ENCODE measurements around the gene SPCS1. TPM values are rescaled to one million over a fixed set of nuclear protein-coding genes. Genes with fewer than 3 reads are reported as not detected.

Gene SPCS1
- total RNA-seq, 2 experiments from 2014 or later, result 96.1 to 105 TPM

DNA sequence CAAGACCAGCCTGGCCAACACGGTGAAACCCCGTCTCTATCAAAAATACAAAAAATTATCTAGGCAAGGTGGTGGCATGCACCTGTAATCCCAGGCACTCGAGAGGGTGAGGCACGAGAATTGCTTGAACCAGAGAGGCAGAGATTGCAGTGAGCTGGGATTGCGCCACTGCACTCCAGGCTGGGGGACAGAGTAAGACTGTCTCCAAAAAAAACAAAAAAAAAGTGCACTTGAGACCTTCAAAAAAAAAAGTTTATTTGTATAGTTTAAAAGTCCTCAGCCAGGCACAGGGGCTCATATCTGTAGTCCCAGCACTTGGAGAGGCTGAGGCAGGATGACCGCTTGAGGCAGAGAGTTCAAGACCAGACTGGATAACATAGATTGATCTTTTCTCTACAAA, 22.3 kb upstream of the SPCS1 start:
- Mint-ChIP-seq H3K9me3 (ENCODE audit: insufficient read depth) (no peaks in the 10 kb centered on the region), H3K27ac (no peak overlapping the region), H3K27me3 (ENCODE audit: low read depth) (no peaks in the 10 kb centered on the region), H3K4me3 (peak overlapping the region; percentile 25), H3K4me1 (ENCODE audit: low read depth) (peaks cover 50% of the 10 kb centered on the region), H3K36me3 (ENCODE audit: low read depth) (peaks cover 60% of the 10 kb centered on the region)
- ChIA-PET POLR2A (interaction anchor here (3.6 kb wide), 1 partner anchor 23 kb away, joined by 25 read pairs; the partner anchor contains the start of genes GLT8D1 and SPCS1), CTCF (no interaction called here)
- ATAC-seq (no peak), DNase-seq (no peak)

DNA sequence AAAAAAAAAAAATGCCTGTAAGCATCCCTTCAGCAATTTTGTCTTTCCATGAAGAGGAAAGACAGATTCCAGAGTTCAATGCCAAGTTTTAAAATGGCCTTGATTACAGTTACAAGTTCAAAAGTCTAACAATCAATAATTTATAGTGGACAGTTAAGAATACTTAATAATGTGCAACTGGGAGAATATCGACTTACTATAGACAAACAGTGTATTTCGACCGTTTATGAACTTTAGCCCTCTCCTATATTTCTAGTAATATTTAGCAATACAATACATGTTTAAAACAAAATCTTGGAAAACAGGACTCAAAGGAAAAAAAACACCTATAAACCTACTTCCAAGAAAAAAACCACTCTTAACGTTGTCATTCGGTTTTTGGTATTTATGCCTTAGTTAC, 21.7 kb upstream of the SPCS1 start:
- CTCF ChIA-PET, result interaction anchor here (1.1 kb wide), 1 partner anchor 18 kb away, joined by 3 read pairs; no protein-coding TSS in a partner anchor
- Mint-ChIP-seq H3K27me3 (ENCODE audit: low read depth) (no peaks in the 10 kb centered on the region), H3K4me3 (peak overlapping the region; percentile 91), H3K36me3 (ENCODE audit: low read depth) (peaks cover 59% of the 10 kb centered on the region), H3K9me3 (ENCODE audit: insufficient read depth) (no peaks in the 10 kb centered on the region), H3K4me1 (ENCODE audit: low read depth) (peaks cover 56% of the 10 kb centered on the region), H3K27ac (no peak overlapping the region)
- ATAC-seq, result no peak
- no peak for DNase-seq
- POLR2A ChIA-PET, result interaction anchor here (1.0 to 3.6 kb wide), 3 partner anchors 22 to 36 kb away, joined by 3 to 25 read pairs (median 5); partner anchors contain the start of genes GLT8D1 and SPCS1

- CTCF ChIA-PET, result interaction anchor here (1.0 to 1.1 kb wide), 2 partner anchors 11 to 17 kb away, joined by 3 read pairs; no protein-coding TSS in a partner anchor
- peak; percentile 83 for ATAC-seq
Observed at GRCh38 chr3:52685285-52685708, 20.6 kb upstream of the SPCS1 start.

GRCh38 chr3:52685709-52686691, 19.9 kb upstream of the SPCS1 start, which contains the start of the genes GNL3 and PBRM1:
Gene GNL3 (plus strand): TSS chr3:52686032. CDS start chr3:52686093, 61 bp downstream.
Gene PBRM1 (minus strand): TSS chr3:52685913.
- Mint-ChIP-seq H3K27ac (peak within 1 kb of the TSS; percentile 92), H3K4me1 (ENCODE audit: low read depth) (peaks cover 65% of the 10 kb centered on the region), H3K4me3 (peak within 1 kb of the TSS; percentile 91), H3K27me3 (ENCODE audit: low read depth) (no peaks in the 10 kb centered on the region), H3K36me3 (ENCODE audit: low read depth) (peaks cover 63% of the 10 kb centered on the region), H3K9me3 (ENCODE audit: insufficient read depth) (no peaks in the 10 kb centered on the region)
- DNase-seq (peak; percentile 95), ATAC-seq (peak; percentile 84)
- CTCF ChIA-PET, result interaction anchor here (1.0 kb wide), 2 partner anchors 10 to 11 kb away, joined by 3 read pairs; no protein-coding TSS in a partner anchor
- POLR2A ChIA-PET, result interaction anchor here (0.6 to 3.6 kb wide), 6 partner anchors 15 to 148 kb away, joined by 3 to 25 read pairs (median 4); partner anchors contain the start of genes GLT8D1 and SPCS1

More at GRCh38 chr3:52685285-52685708, 20.6 kb upstream of the SPCS1 start:
- H3K4me1 Mint-ChIP-seq (ENCODE audit: low read depth), result peaks cover 62% of the 10 kb centered on the region
- H3K27me3 Mint-ChIP-seq (ENCODE audit: low read depth), result no peaks in the 10 kb centered on the region
- H3K9me3 Mint-ChIP-seq (ENCODE audit: insufficient read depth), result no peaks in the 10 kb centered on the region
- peak overlapping the region; percentile 92 for H3K27ac Mint-ChIP-seq
- peak overlapping the region; percentile 91 for H3K4me3 Mint-ChIP-seq
- DNase-seq, result peak; percentile 82
- POLR2A ChIA-PET, result interaction anchor here (0.7 to 3.6 kb wide), 6 partner anchors 15 to 148 kb away, joined by 3 to 25 read pairs (median 4); partner anchors contain the start of genes GLT8D1 and SPCS1
- H3K36me3 Mint-ChIP-seq (ENCODE audit: low read depth), result peaks cover 59% of the 10 kb centered on the region

DNA sequence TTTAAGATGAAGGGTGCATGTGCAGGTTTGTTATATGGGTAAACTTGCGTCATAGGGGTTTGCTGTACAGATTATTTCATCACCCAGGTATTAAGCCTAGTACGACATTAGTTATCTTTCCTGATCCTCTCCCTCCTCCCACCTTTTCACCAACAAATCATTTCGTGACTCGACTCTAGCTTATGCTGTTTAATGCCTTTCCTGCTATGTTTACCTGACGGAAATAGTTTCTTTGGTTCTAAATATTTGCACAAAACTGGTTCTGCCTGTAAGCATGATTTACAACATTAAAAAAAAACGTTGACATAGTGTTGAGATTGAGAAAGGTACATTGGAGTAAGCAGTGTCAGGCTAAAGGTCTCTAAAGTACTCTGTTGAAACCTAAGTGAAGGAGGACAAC, 17.6 kb upstream of the SPCS1 start:
- Mint-ChIP-seq H3K27me3 (ENCODE audit: low read depth) (no peaks in the 10 kb centered on the region), H3K4me3 (peak overlapping the region; percentile 13), H3K36me3 (ENCODE audit: low read depth) (peaks cover 65% of the 10 kb centered on the region), H3K9me3 (ENCODE audit: insufficient read depth) (no peaks in the 10 kb centered on the region), H3K4me1 (ENCODE audit: low read depth) (peaks cover 58% of the 10 kb centered on the region), H3K27ac (no peak overlapping the region)
- ATAC-seq, result no peak
- no peak for DNase-seq
- POLR2A ChIA-PET, result interaction anchor here (0.6 to 0.8 kb wide), 2 partner anchors 19 to 134 kb away, joined by 3 to 5 read pairs; no protein-coding TSS in a partner anchor
- CTCF ChIA-PET, result no interaction called here

- CTCF ChIA-PET, result no interaction called here
- ATAC-seq (no peak), DNase-seq (no peak)
- Mint-ChIP-seq H3K4me1 (ENCODE audit: low read depth) (peaks cover 56% of the 10 kb centered on the region), H3K9me3 (ENCODE audit: insufficient read depth) (no peaks in the 10 kb centered on the region), H3K36me3 (ENCODE audit: low read depth) (peaks cover 74% of the 10 kb centered on the region), H3K4me3 (no peak overlapping the region), H3K27ac (no peak overlapping the region), H3K27me3 (ENCODE audit: low read depth) (no peaks in the 10 kb centered on the region)
- POLR2A ChIA-PET, result no interaction called here
Observed at GRCh38 chr3:52689151-52689550, 16.8 kb upstream of the SPCS1 start.

DNA sequence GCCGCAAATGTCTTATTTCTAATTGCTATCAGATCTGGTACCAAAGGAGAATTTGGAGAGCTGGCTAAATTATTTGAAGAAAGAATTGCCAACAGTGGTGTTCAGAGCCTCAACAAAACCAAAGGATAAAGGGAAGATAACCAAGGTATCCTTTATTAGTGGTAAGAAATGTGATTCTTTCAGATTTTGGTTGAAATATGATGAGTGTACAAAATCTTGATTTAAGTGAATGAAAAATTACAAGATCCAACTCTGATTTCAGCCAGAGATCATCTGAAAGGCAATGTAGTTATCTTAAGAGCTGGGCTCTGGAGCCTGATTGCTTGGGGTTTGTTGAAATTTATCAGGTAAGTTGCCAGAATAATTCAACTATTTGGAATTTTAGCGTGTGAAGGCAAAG, 15.3 kb upstream of the SPCS1 start:
- no peak overlapping the region for H3K4me3 Mint-ChIP-seq
- H3K27ac Mint-ChIP-seq, result peak overlapping the region; percentile 1
- ATAC-seq (no peak), DNase-seq (no peak)
- H3K4me1 Mint-ChIP-seq (ENCODE audit: low read depth), result peaks cover 51% of the 10 kb centered on the region
- peaks cover 88% of the 10 kb centered on the region for H3K36me3 Mint-ChIP-seq (ENCODE audit: low read depth)
- ChIA-PET CTCF (no interaction called here), POLR2A (interaction anchor here (0.6 kb wide), 1 partner anchor 61 kb away, joined by 3 read pairs; no protein-coding TSS in a partner anchor)
- no peaks in the 10 kb centered on the region for H3K27me3 Mint-ChIP-seq (ENCODE audit: low read depth)
- no peaks in the 10 kb centered on the region for H3K9me3 Mint-ChIP-seq (ENCODE audit: insufficient read depth)

- Mint-ChIP-seq H3K27ac (peak overlapping the region; percentile 53), H3K4me1 (ENCODE audit: low read depth) (peaks cover 39% of the 10 kb centered on the region), H3K36me3 (ENCODE audit: low read depth) (peaks cover 81% of the 10 kb centered on the region), H3K27me3 (ENCODE audit: low read depth) (no peaks in the 10 kb centered on the region), H3K9me3 (ENCODE audit: insufficient read depth) (no peaks in the 10 kb centered on the region), H3K4me3 (no peak overlapping the region)
- ATAC-seq, result no peak
- no peak for DNase-seq
- ChIA-PET POLR2A (interaction anchor here (0.5 to 1.8 kb wide), 2 partner anchors 13 to 350 kb away, joined by 5 to 10 read pairs; partner anchors contain the start of genes GLT8D1 and SPCS1), CTCF (interaction anchor here (0.7 to 0.9 kb wide), 2 partner anchors 61 to 191 kb away, joined by 3 read pairs; no protein-coding TSS in a partner anchor)
Observed at GRCh38 chr3:52693071-52693470, 12.8 kb upstream of the SPCS1 start.

GRCh38 chr3:52694528-52695189, 11.2 kb upstream of the SPCS1 start:
- H3K27ac Mint-ChIP-seq, result no peak overlapping the region
- H3K36me3 Mint-ChIP-seq (ENCODE audit: low read depth), result peaks cover 70% of the 10 kb centered on the region
- H3K27me3 Mint-ChIP-seq (ENCODE audit: low read depth), result no peaks in the 10 kb centered on the region
- ATAC-seq, result no peak
- no peaks in the 10 kb centered on the region for H3K9me3 Mint-ChIP-seq (ENCODE audit: insufficient read depth)
- CTCF ChIA-PET, result interaction anchor here (0.6 kb wide), 1 partner anchor 13 kb away, joined by 3 read pairs; no protein-coding TSS in a partner anchor
- no peak for DNase-seq
- peaks cover 24% of the 10 kb centered on the region for H3K4me1 Mint-ChIP-seq (ENCODE audit: low read depth)
- POLR2A ChIA-PET, result no interaction called here
- H3K4me3 Mint-ChIP-seq, result no peak overlapping the region

DNA sequence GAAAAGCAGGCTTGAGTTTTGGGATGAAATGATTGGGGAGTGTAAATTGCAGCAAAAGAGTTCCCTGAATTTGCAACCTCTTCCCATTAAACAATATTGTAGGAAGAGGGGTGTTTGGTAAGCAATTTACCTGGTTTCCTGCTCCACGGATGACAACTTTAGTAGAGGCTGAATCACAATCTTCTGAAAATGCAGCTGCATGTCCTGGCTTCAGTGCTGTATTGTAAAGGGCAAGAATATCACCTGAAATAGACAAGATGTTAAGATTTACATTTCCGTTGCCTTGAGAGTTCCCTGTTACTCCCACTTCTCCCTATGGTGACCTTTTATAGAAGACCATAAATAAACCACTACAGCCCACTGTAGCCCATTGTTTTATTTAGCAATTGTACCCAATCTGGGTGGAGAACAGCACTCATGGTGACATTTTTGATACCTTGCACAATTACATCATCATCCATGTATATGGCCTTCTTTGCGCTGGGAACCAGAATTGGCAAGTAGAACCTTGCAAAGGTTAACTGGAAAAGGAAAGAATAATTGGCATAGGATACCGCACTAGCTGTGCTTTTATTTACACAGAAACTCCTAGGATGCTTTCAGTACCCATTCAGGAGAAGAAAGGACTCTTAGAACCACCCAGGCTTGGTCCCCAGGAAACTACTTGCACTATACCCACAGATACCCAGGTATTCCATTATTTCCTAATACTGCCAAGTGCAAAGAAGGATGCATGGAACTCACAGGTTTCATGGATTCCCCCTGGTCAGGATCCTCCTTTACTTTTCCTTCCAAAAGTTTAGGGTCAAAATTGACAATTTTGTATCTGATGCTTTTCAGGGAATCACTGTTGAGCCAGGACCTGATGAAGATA, 9.9 kb upstream of the SPCS1 start:
- ChIA-PET CTCF (interaction anchor here (0.8 to 1.0 kb wide), 3 partner anchors 9 to 284 kb away, joined by 3 read pairs; partner anchors contain the start of gene PBRM1), POLR2A (no interaction called here)

More for the DNA sequence above, 9.9 kb upstream of the SPCS1 start:
- no peak for ATAC-seq
- no peak for DNase-seq
- Mint-ChIP-seq H3K27me3 (ENCODE audit: low read depth) (no peaks in the 10 kb centered on the region), H3K9me3 (ENCODE audit: insufficient read depth) (no peaks in the 10 kb centered on the region), H3K4me1 (ENCODE audit: low read depth) (peaks cover 17% of the 10 kb centered on the region), H3K36me3 (ENCODE audit: low read depth) (peaks cover 63% of the 10 kb centered on the region), H3K27ac (no peak overlapping the region), H3K4me3 (no peak overlapping the region)

Data from activated CD8-positive, alpha-beta T cell treated with anti-CD3 and anti-CD28 coated beads, Interleukin-2, amount 10 ng/mL, durations not matched to agents 7 days and 5 days (primary cell).